CD4-positive, alpha-beta T cell (primary cell): ENCODE data around the gene GDPD4. TPM values are rescaled to one million over a fixed set of nuclear protein-coding genes. Genes with fewer than 3 reads are reported as not detected.

Experiments
- ATAC-seq: fragments of 200-7000 bp; cut with Tn5 transposase; one replicate; pipeline ENCODE4 v1.10.0; 2022; ENCODE audit warnings: mild to moderate bottlenecking; ENCODE audit not compliant: poor library complexity
- CTCF ChIA-PET: fragments of 350-600 bp; sonication (Branson Sonifier 250); formaldehyde crosslinking; loops from one replicate; lab custom pipeline; 2021; ENCODE audit warnings: antibody characterized with exemption, inconsistent platforms; lab: Charles Lee
- POLR2A ChIA-PET: fragments of 350-600 bp; sonication (Branson Sonifier 250); formaldehyde crosslinking; loops from one replicate; lab custom pipeline; 2021; ENCODE audit warnings: antibody characterized with exemption, inconsistent platforms; lab: Charles Lee
- DNase-seq, 14 experiments: peaks; one replicate each; pipeline ENCODE4 v3.0.0-alpha.2; 2013 to 2020; ENCODE audit warnings: mixed read lengths in 2 of 14
- H3K27ac ChIP-seq, 2 donors: one replicate each; pipeline versions ENCODE4 v1.5.1 to v1.7.0; 2013; ENCODE audit warnings: low read length in 2 of 2, low read depth in 1 of 2, mild to moderate bottlenecking in 1 of 2
- H3K27me3 ChIP-seq, 2 experiments: 1 replicate in 1 of 2; 2 replicates in 1 of 2; pipeline versions ENCODE4 v1.6.1 to v1.7.0; 2013; ENCODE audit warnings: low read length in 2 of 2, control low read depth in 1 of 2, mild to moderate bottlenecking in 1 of 2, moderate library complexity in 1 of 2; ENCODE audit not compliant: insufficient read depth in 2 of 2, control insufficient read depth in 1 of 2
- H3K36me3 ChIP-seq: one replicate; pipeline ENCODE4 v1.6.1; 2013; ENCODE audit warnings: low read length, control low read depth; ENCODE audit not compliant: insufficient read depth
- H3K4me1 ChIP-seq: one replicate; pipeline ENCODE4 v1.6.1; 2013; ENCODE audit warnings: low read length, control low read depth; ENCODE audit not compliant: insufficient read depth
- H3K4me3 ChIP-seq: one replicate; pipeline ENCODE4 v1.5.1; 2013; ENCODE audit warnings: mild to moderate bottlenecking, low read length, moderate library complexity
- H3K9me3 ChIP-seq, 2 experiments: 1 replicate in 1 of 2; 2 replicates in 1 of 2; pipeline versions ENCODE4 v1.6.1 to v1.7.0; 2013; ENCODE audit warnings: low read length in 2 of 2, mild to moderate bottlenecking in 2 of 2, control low read depth in 1 of 2, moderate library complexity in 1 of 2; ENCODE audit not compliant: control insufficient read depth in 1 of 2, insufficient read depth in 1 of 2
- H3K27ac Mint-ChIP-seq: one replicate; pipeline ENCODE4 v1.8.0; 2020; ENCODE audit warnings: mixed read lengths
- H3K27me3 Mint-ChIP-seq: one replicate; pipeline ENCODE4 v1.8.0; 2021; ENCODE audit warnings: mixed read lengths
- H3K36me3 Mint-ChIP-seq: one replicate; pipeline ENCODE4 v1.8.0; 2021; ENCODE audit warnings: low read depth, mixed read lengths
- H3K4me1 Mint-ChIP-seq: one replicate; pipeline ENCODE4 v1.8.0; 2021; ENCODE audit warnings: low read depth, mixed read lengths
- H3K4me3 Mint-ChIP-seq: one replicate; pipeline ENCODE4 v1.8.0; 2020; ENCODE audit warnings: mild to moderate bottlenecking, mixed read lengths
- H3K9me3 Mint-ChIP-seq: one replicate; pipeline ENCODE4 v1.8.0; 2020; ENCODE audit warnings: mixed read lengths
- intact Hi-C, 2 experiments: fragments of 100-400 bp; cut with DNase I in 1 of 2; cut with micrococcal nuclease in 1 of 2; formaldehyde crosslinking; loops; one replicate each; pipeline versions ENCODE4 v1.15.1 to v1.9.0; 2023 to 2025; cut with DNase I, micrococcal nuclease
- total RNA-seq, 174 experiments: library from RNA in 2 of 174; stranded (reverse) in 2 of 174; gene quantifications; one replicate each; pipeline ENCODE4 v1.2.3 and lab custom pipeline; 2021 to 2026
- TF ChIP-seq, protein P1 (sequence below): fragments of 200-600 bp; IDR thresholded peaks from one replicate; pipeline ENCODE4 v1.8.0; 2022; ENCODE audit warnings: antibody characterized with exemption, mild to moderate bottlenecking

GDPD4 gene
- total RNA-seq, 2 experiments from 2014 or later: not detected

DNA sequence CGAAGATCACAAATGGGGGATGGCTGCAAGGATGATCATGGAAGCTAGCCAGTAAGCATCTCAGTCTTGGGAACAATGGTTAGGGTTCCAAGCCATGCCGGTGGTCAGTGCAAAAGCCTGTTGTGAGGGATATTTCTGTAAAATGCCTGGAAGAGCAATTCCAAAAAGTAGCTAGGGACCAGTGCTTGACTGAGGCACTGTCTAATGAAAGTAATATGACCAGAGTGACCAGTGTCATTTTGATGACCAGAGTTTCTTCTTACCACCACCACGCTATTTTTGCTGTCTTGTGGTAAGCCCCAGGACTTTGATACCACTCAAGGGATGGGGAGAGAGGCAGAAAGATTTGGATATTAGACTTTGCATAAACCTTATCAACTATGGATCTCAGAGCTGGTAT is 18.4 kb downstream of the GDPD4 start:
- Histone ChIP-seq H3K27ac (no peak overlapping the region), H3K9me3 (no peaks in the 10 kb centered on the region), H3K4me1 (no peaks in the 10 kb centered on the region), H3K27me3 (peaks cover 0 to 2% of the 10 kb centered on the region in 2 experiments), H3K4me3 (no peak overlapping the region), H3K36me3 (no peaks in the 10 kb centered on the region)
- no peak for ATAC-seq
- H3K36me3 Mint-ChIP-seq: no peaks in the 10 kb centered on the region
- DNase-seq: no peak
- CTCF ChIA-PET: no interaction called here
- H3K4me1 Mint-ChIP-seq: no peaks in the 10 kb centered on the region
- TF ChIP-seq, protein P1, sequence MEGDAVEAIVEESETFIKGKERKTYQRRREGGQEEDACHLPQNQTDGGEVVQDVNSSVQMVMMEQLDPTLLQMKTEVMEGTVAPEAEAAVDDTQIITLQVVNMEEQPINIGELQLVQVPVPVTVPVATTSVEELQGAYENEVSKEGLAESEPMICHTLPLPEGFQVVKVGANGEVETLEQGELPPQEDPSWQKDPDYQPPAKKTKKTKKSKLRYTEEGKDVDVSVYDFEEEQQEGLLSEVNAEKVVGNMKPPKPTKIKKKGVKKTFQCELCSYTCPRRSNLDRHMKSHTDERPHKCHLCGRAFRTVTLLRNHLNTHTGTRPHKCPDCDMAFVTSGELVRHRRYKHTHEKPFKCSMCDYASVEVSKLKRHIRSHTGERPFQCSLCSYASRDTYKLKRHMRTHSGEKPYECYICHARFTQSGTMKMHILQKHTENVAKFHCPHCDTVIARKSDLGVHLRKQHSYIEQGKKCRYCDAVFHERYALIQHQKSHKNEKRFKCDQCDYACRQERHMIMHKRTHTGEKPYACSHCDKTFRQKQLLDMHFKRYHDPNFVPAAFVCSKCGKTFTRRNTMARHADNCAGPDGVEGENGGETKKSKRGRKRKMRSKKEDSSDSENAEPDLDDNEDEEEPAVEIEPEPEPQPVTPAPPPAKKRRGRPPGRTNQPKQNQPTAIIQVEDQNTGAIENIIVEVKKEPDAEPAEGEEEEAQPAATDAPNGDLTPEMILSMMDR: no peak
- intact Hi-C loops: no loop called here
- POLR2A ChIA-PET: no interaction called here
- H3K9me3 Mint-ChIP-seq: peaks cover 3% of the 10 kb centered on the region
- H3K27me3 Mint-ChIP-seq: peaks cover 36% of the 10 kb centered on the region
- H3K4me3 Mint-ChIP-seq: no peak overlapping the region
- H3K27ac Mint-ChIP-seq: no peak overlapping the region

DNA sequence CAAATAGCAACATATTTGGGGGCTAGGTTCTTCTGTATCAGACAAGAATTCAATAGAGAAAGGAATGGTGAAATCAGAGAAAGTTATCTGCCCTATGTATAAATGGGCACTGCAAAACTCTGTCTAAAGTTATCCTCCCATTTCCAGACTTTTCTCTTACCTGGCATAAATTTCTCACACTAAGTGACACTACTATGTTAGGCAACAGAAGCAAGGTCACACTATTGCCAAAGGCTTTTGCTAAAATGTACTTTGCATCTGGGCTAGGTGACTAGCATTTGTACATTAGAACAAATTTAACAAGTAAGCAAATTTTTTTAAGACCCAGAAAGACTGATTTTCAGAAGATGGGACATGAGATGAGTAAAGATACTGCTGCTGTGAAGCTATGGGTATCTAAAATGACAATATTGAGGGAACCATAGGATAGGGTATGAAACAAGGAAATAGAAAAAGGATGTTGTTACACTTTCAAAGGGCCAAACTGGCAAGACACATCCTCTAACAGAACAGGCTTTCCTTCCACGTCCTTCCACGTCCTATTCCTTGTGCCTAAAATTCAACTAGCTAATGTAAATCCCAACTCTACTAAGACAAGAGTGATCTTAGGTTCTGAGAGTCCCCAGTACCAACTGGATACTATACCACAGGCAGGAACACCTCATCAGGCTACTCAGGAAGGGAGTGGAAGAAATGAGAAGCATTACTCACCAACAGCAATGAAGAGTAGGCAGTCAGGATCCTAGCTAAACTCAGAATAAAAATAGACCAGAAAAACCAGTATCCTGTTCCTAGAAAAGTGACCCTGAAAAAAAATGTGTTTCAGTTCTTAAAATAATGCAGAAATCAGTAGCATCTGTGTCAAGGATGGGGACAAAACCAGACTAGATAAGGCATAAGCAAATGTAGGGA is 22.6 kb downstream of the GDPD4 start:
- no peaks in the 10 kb centered on the region for H3K9me3 ChIP-seq
- Mint-ChIP-seq H3K36me3 (no peaks in the 10 kb centered on the region), H3K4me3 (no peak overlapping the region), H3K9me3 (peaks cover 3% of the 10 kb centered on the region), H3K4me1 (no peaks in the 10 kb centered on the region), H3K27ac (no peak overlapping the region), H3K27me3 (peaks cover 25% of the 10 kb centered on the region)
- no peak for ATAC-seq
- H3K4me1 ChIP-seq: no peaks in the 10 kb centered on the region
- no peak overlapping the region for H3K27ac ChIP-seq
- H3K4me3 ChIP-seq: no peak overlapping the region
- ChIA-PET POLR2A (no interaction called here), CTCF (interaction anchor here (1.2 kb wide), 1 partner anchor 26 kb away, joined by 3 read pairs; no protein-coding TSS in a partner anchor)
- no peaks in the 10 kb centered on the region for H3K27me3 ChIP-seq
- TF ChIP-seq, protein P1: no peak
- no peak for DNase-seq
- intact Hi-C loops: no loop called here
- no peaks in the 10 kb centered on the region for H3K36me3 ChIP-seq

DNA sequence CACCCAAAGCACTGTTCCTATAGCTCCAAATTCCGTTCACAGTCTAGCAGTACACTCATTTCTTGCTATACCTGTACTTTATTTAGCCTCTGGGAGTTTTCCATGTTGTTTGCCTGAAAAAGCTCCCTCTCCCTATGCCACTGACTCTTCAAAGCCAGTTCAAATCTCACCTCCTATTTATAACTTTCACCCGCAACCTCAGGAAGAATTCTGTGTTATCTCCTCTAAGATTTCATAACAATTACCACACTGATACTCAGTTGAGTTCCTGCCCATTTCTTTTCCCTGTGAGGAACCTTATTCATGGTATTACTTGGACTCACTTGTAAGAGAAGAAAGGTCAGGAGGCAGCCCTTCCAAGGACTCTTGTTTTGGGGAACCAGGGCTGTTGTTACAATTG is 25.2 kb downstream of the GDPD4 start:
- no peak for DNase-seq
- Histone ChIP-seq H3K36me3 (no peaks in the 10 kb centered on the region), H3K27ac (no peak overlapping the region), H3K9me3 (no peaks in the 10 kb centered on the region), H3K4me3 (no peak overlapping the region), H3K4me1 (no peaks in the 10 kb centered on the region), H3K27me3 (no peaks in the 10 kb centered on the region)
- POLR2A ChIA-PET: no interaction called here
- H3K4me3 Mint-ChIP-seq: no peak overlapping the region
- peaks cover 3% of the 10 kb centered on the region for H3K9me3 Mint-ChIP-seq
- H3K27ac Mint-ChIP-seq: no peak overlapping the region
- TF ChIP-seq, protein P1: no peak
- H3K27me3 Mint-ChIP-seq: peaks cover 20% of the 10 kb centered on the region
- no peaks in the 10 kb centered on the region for H3K36me3 Mint-ChIP-seq
- CTCF ChIA-PET: no interaction called here
- H3K4me1 Mint-ChIP-seq: no peaks in the 10 kb centered on the region
- intact Hi-C loops: no loop called here
- ATAC-seq: no peak
